AG09309 (cell line): ENCODE data around the gene C3orf70.

ENCODE experiments used
- DNase-seq: peaks from one replicate; pipeline ENCODE4 v3.0.0-alpha.2; 2010; ENCODE audit warnings: low read depth
- H3K4me3 ChIP-seq: 2 replicates; pipeline ENCODE4 v1.5.1; 2011; ENCODE audit warnings: mild to moderate bottlenecking, low read depth, low read length, moderate library complexity; ENCODE audit not compliant: control insufficient read depth
- TF ChIP-seq, protein P1 (sequence below): IDR thresholded peaks from 2 replicates; pipeline ENCODE4 v1.5.1; 2011; ENCODE audit warnings: mild to moderate bottlenecking, low read depth, low read length, inconsistent platforms; ENCODE audit not compliant: insufficient read depth, control insufficient read depth; ENCODE audit errors: missing control alignments

The C3orf70 gene

DNA sequence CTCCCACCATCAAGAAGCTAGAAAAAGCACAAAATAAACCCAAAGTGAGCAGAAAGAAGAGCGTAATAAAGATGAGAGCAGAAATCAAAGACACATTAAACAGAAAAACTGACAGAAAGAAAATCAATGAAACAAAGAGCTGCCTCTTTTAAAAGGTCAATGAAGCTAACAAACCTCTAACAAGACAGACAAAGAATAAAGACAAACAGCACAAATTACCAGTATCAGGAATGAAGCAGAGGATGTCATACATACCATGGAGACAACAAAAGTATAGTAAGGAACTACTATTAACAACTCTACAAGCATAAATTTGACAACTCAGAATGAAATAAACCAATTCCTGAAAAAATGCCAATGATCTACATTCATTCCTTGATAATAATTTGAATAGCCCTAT lies 15.0 kb downstream of the C3orf70 start:
- H3K4me3 ChIP-seq: no peak overlapping the region
- TF ChIP-seq, protein P1, sequence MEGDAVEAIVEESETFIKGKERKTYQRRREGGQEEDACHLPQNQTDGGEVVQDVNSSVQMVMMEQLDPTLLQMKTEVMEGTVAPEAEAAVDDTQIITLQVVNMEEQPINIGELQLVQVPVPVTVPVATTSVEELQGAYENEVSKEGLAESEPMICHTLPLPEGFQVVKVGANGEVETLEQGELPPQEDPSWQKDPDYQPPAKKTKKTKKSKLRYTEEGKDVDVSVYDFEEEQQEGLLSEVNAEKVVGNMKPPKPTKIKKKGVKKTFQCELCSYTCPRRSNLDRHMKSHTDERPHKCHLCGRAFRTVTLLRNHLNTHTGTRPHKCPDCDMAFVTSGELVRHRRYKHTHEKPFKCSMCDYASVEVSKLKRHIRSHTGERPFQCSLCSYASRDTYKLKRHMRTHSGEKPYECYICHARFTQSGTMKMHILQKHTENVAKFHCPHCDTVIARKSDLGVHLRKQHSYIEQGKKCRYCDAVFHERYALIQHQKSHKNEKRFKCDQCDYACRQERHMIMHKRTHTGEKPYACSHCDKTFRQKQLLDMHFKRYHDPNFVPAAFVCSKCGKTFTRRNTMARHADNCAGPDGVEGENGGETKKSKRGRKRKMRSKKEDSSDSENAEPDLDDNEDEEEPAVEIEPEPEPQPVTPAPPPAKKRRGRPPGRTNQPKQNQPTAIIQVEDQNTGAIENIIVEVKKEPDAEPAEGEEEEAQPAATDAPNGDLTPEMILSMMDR: no peak
- no peak for DNase-seq

DNA sequence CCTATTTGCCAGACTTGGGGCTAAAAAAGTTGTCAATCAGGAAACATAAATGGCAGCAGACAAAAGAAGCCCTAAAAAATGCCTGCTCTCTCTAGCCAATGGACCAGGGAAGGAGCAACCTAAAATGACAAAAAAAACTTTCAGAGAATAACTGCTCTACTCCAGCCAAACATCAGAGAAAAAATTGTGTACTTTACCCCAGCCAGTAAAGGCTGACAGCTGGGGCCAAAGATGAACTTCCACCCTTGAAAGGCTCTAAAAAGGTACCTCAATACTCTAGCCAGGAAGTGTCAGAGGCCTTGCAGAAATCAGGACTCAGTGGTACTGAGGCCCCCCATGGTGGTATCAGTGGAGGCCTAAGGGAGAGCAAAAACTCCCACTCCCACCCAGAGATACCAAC lies 18.4 kb downstream of the C3orf70 start:
- TF ChIP-seq, protein P1: no peak
- no peak for DNase-seq

DNA sequence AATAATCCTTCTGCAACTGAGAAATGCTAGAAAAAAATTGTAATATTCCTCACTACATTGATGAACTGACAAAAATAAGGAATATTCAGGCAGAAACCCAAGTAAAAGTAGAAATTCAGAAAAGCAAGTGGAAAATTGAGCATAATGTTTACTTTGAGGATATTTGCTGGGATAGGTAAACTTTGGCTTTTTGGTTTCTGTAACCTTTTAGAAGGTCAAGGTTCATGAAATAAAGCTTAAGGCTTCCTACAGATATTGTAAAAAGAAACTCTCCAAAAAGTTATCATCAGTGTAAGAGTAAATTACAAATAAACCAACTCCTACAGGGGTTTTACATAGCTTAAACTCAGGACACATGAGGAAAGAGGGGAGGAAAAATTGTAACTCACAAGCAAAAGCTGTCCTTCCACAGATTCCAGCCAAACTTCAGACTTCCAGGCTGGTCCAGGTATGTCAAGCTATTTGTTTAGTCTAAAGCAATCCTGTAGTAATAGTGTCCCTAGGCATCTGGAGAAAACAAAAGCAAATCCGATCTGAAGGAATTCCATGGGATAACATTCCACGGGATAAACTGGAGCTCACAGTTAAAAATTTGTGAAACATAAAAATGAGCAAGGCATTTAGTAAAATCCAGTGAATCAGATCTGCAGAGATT lies 21.1 kb downstream of the C3orf70 start:
- TF ChIP-seq, protein P1: no peak
- no peak for DNase-seq
- H3K4me3 ChIP-seq: no peak overlapping the region

More for the DNA sequence above, 18.4 kb downstream of the C3orf70 start:
- H3K4me3 ChIP-seq: no peak overlapping the region

DNA sequence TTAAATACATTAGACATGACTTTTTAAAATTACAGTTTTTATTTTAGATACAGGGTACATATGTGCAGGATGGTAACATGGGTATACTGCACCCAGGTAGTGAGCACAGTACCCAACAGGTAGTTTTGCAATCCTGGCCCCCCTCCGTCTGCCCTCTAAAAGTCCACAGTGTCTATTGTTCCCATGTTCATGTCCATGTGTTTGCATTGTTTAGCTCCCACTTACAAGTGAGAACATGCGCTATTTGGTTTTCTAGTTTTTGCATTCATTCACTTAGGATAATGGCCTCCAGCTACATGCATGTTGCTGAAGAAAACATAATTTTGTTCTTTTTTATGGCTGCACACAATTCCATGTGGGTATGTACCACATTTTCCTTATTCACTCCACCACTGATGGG lies 23.8 kb downstream of the C3orf70 start:
- H3K4me3 ChIP-seq: no peak overlapping the region
- no peak for DNase-seq
- TF ChIP-seq, protein P1: no peak

DNA sequence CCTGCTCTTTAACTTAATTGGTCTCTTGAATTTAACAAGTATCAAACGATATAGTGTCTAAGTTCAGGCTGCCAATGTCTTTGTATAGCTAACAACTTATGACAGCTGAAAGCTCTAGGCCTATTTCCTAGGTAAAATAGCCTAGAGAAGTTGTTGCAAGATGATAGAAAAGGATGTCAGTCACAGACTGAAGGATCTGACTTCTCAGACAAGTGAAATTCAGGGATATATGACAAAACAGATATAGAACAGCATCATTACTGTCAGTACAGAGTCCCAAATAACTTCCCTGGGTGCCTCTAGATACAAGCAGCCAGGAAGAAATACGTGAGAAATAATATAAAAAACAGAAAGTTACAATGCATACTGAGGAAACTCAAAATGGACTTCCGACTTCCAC lies 26.7 kb downstream of the C3orf70 start:
- H3K4me3 ChIP-seq: no peak overlapping the region
- TF ChIP-seq, protein P1: no peak
- no peak for DNase-seq

DNA sequence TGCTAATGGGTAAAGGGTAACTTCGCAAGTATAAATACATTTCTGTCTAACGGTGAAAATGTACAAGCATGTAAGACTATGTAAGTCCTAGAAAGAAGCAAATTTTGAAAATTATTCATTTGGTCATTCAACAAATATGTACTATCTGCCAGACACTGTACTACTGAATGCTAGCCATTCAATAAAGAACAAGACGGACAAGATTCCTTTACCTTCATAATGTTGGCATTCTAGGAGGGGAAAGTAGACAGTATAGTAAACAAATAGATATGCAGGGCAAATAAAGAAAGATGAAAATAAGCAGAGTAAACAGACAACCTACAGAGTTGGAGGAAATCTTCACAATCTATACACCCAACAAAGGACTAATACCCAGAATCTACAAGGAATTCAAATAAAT lies 32.7 kb downstream of the C3orf70 start:
- H3K4me3 ChIP-seq: no peak overlapping the region
- TF ChIP-seq, protein P1: no peak
- DNase-seq: no peak
